HG03575 (cell line): Measurements from ENCODE around the gene C1QTNF5.

Experiments
- ATAC-seq: cut with Tn5 transposase; IDR thresholded peaks from one replicate; pipeline ENCODE4 v1.9.1; 2021; ENCODE audit not compliant: unreplicated experiment, insufficient number of reproducible peaks, low FRiP score; ENCODE audit errors: extremely low read depth

C1QTNF5 gene

GRCh38 chr11:119322360-119322739 is 18.3 kb downstream of the C1QTNF5 start:
- no peak for ATAC-seq

GRCh38 chr11:119320776-119321524 is 19.7 kb downstream of the C1QTNF5 start:
- no peak for ATAC-seq

- no peak for ATAC-seq
Measured at GRCh38 chr11:119320240-119320775, 20.4 kb downstream of the C1QTNF5 start.

GRCh38 chr11:119319700-119320239 is 20.9 kb downstream of the C1QTNF5 start:
- ATAC-seq = no peak

DNA sequence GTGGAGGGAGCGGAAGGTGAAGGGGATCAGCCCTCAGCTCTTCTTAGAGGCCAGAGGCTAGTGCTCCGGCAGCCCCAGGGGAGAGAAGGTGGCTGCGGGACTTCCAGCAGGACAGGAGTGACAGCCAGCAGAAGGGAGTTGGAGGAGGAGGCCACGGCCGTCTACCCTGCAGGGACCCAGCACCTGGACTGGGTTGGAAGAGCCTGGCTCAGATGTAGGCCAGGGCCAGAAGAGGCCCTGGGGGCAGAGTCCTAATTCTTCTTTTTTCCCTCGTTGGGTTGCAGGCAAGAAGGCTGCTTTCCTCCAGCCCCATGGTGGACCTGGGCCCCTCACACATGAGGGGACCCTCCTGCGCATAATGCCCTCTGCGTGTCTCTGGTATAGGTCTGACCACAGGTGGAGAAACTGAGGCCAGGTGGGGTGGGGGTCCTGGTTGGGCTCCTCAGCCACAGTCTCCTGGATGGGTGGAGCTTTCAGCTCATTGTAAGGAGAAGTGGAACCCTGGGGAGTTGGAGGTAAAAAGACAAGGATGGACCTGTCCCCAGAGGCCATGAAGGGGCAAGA is 21.5 kb downstream of the C1QTNF5 start:
- ATAC-seq = no peak

DNA sequence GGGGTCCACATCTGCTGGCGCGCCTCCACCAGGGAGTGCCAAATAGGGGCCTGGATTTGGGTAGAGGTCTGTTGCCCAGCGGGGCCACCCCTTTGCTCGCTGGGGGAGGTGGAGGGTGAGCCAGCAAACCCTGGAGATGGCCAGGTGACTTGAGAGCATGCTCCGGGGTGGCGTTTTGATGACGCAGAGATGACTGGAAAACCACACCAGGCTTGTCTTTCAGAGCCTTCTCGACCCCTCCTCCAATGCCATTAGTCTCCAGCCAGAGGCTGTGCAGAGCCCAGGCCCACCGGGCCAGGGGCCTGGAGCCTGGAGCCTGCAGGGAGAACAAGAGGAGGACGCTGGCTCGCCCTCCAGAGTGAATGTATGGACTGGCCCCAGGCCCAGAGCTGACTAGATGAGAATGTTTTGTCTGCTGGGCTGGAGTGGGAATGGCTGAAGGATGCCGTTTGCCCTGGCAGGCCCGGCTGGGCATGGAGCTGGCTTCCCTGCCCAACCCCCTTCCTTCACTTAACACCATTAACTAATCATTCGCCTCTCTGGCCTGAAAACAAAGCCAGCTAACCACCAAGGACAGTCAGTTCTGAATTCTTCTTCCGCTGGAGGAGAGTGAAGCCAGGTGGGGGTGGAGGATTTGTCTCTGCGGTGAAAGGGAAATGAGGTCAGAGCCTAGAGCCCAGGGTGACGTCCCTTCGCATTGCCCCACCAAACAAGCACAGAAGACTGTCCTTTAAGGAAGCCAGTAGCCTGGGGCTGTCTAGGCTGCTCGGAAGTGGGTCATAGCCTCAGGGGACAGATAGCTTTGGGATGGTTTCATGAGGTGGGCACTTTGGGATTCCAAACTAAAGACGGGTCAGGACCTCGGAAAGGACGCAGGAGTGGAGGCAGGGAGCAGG is 22.2 kb downstream of the C1QTNF5 start:
- ATAC-seq = no peak

DNA sequence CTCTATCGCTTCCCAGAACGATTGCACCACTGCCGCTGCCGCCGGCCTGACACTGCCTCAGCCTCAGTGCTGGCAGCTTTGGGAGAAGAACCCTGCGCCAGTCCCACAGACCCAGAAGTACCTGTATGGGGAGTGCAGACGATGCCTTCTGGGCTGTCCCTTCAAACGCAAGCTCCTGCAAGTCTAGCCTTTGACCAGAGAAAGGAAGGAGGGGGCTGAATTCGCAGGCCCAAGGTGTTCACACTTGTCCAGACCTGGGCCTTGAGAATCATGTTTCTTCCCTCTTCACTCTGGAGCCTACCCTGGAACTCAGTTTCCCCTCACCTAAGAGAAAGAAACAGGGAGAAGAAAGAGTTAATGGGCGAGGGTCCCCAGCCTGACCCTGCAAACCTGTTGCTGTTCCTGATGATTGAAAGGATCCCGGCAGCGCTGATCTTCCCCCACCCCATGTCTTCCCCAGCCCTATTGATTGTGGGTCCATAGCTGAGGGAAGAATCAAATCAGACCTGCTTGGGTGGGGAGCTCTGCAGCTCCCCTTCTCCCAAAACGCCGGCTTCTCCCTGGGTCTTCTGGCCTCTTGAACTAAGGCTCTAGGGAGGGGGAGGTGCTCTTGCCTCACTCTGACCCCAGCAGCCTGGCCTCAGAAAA is 23.0 kb downstream of the C1QTNF5 start:
- ATAC-seq = no peak

DNA sequence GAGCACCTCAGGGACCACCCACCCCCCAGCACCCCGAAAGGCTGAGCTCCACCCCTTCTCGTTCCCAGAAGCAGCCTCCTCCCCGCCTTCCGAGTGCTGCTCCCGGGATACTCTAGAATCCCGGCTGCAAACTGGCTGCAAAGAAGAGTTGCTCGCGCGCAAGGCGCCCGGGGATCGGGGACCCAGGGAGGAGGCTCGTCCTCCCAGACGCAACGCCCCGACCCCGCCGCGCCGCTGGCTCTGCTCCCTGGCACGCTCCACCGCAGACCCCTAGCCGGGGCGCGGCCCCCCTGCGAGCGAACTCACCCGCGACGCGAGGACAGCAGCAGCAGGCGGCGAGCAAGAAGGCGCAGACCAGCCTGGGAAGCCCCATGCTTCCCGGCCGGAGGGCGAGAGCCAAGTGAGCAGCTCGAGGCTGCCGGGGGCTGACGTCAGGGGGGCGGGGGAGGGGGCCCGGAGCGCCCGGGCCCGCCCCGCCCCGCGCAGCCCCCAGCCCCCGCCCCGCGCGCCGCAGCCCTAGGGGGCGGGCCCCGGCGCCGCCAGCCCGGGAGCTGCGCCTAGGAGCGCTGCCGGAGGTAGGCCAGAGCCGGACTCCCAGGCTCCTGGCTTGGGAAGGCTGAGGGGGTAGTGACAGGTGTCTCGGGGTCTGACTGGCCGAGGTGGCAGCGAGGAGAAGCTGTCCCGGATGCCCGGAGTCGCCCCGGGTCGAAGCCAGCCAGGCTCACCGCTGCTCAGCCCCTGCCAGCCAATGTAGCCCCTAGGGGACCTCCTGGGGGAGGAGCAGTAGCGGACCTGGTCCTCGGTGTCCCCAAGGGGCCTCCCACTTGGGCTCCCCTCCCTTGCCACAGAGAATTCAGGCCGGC is 23.7 kb downstream of the C1QTNF5 start, which contains the start of gene MCAM:
MCAM (minus strand) TSS at position 402 of the 863 bp plus-strand sequence; CDS start at position 373, 29 bp downstream.
- no peak for ATAC-seq

DNA sequence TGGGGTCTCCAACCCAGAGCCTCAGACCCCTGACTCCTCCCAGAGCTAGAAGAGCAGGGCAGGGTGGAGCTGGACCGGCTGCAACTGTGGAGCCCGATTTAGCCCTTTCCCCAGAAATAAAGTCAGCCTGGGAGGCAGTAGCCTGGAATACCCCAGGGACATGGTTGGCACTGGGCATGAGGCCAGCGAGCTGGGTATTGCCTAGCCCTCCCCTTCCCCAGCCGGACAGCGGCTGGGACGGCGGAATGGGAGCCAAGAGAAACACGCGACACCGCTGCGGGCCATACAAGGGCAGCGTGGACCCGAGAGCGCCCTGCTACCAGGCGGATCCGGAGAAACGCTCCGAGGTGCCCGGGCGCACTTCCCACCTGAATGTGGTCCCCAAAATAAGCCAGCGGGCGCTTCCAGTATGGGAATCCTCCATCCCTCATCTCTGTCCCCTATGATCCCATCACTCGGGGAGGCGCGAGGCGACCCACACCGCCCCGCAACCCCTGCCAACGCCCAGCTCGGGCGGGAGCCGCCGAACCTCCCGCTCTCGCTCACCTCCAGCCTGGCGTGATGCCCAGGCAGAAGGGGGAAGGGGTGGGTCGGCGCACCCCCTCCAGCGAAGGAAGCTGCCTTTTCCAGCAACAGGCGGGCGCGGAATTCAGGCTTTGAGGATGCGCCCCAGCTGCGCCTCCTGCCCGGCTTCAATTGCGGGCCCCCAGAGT is 24.5 kb downstream of the C1QTNF5 start:
- ATAC-seq = no peak

DNA sequence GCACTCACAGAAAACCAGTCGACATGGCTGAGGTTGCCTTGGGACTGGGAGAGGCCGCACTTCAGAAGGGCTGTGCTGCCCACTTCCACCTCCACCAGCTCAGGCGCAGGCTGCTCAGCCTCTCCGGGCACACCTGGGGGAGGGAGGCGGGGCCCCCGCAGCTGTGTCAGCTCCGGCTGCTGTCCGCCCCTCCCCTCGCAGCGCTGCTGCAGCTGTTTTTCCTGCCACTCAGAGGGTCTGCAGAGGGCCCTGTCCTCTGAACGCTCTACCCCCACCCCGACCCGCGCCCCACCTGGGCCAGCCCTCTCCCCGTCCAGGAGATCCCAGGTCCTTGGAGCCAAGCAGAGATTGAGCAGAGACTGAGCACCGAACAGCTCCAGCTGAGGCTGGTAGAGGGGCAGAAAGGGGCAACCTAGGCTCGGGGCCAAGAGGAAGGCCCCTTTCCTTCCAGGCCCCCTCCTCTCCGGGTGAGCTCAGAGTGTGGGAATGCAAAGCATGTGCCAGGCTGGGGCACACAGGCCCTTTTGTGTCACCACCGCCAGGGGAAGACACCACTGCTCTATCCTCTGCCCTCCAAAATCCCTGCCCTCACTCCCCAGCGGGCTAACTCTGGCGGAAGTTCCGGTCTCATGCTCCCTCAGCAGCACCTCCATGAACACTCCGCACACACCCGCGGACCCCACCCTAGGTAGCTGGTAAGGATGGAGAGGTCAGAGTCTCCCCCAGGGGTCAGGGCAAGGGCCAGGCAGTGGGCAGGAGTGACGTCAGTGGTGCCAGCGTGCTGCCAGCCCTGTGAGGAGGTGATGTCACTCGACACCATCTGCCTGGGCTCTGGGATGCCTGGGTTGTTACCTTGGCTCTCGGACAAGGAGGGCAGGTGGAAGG is 25.3 kb downstream of the C1QTNF5 start:
- ATAC-seq = no peak

DNA sequence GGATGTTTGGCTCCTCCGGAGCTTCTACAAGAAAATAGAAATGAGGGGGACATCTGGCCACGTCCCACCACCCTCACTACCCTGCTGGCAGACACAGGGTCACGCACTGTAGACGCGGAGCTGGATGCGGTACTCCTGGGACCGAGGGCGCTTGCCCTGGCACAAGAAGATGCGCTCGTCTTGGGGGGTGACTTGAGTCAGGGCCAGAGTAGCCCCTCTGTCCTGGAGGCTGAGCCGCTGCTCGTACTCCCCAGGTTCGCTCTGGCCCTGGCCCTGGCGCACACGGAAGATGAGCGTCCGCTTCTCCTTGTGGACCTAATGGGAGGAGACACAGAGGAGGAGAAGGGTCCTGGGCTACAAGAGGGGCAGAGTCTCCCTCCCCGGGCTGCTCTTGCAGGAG is 26.0 kb downstream of the C1QTNF5 start:
- ATAC-seq = no peak

GRCh38 chr11:119310682-119311052 is 30.0 kb downstream of the C1QTNF5 start:
- no peak for ATAC-seq

DNA sequence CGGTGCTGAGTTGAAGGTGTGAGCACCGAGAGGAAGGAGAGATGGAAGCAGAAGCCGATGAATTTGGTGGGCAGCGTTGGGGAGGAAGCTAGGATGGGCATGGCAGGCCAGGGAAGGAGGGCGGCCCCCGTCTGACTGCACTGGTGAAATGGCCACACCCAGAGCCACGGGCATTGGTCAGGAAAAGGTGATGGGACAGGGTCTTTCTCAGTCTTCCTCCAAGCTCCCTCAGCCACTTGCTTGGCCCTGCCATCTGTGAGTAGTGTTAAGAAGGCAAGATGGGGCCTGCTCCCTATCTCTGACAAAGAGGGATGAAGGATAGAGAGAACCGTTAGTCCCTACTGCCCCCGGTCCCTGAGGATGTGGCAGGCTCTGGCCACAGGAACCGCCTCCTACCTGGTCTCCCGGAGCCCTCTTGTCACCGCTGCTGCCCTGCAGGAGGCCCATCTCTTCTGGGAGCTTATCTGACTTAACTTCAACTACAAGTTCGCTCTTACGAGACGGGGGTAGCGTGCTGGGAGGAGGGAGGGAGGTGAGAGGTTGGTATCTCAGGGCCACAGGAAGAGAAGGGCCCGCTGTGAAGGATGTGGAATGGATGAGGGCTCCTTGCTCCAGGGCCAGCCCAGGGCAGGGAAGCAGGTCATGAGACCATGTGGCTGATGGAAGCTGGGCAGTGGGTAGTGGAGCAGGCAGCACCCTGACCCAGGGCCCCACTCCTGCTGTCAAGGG is 30.6 kb downstream of the C1QTNF5 start:
- ATAC-seq = no peak

DNA sequence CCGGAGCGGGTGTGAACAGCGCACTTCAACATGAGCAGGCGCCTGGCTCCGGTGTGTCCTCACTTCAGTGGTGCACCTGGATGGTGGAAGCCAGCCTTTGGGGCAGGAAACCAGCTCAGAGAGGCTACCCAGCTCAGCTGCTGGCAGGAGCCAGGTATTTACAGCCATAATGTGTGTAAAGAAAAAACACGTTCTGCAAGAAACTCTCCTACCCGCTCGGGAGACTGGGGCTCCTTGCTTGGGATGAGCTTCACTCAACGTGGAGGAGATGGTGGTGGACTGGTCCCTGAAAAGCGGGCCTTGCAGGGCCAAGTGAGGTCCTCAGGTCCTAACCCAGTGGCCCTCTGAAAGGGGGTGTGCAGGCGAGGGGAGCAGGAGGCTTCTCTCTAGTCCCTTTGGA is 31.3 kb downstream of the C1QTNF5 start:
- no peak for ATAC-seq

DNA sequence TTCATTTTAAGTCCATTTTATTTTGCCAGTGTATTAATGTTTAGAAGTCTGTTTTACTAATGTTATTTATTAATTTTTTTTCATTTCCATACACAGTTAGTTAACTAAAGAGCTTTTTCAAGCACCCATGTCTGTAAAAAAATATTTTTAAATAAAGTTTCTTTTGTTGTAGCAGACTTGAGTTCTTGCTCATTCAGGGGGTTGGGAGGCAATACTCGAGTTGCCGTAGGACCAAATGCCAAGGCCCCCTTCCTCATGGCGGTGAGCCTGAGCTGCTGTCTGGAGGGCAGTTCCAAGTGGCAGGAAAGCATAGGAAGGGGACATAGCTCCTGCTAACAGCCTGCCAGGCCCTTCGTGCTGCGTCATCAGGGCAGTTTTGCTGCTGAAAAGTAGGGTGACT is 32.7 kb downstream of the C1QTNF5 start:
- ATAC-seq = no peak

DNA sequence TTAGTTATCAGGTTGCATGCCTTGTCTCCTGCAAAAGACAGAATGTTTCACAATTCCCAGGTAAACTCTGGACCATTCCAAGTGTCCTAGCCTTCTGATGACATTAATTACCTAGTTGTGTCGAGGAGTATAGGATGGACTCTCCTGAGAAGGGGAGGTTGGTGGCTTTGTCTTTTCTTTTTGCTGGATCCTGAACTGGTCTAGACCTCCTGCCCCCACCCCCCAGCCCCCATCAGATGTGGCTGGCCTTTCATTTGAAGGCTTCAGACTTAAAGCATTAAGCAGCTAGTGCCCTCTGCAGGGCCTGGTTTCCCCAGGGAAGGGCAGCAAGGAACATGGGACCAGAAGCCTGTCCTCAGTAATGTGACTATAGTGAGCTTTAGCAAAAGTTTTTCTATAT is 33.5 kb downstream of the C1QTNF5 start:
- no peak for ATAC-seq
